Kidney (tissue), 14 donors: Measurements from ENCODE around the gene PLAGL1. TPM values are rescaled to one million over a fixed set of nuclear protein-coding genes. Genes with fewer than 3 reads are reported as not detected.
A peak's percentile ranks its signal among the peaks of the same experiment; 100 is the strongest.

Experiments
- DNase-seq, 5 donors: peaks; one replicate each; pipeline ENCODE4 v3.0.0-alpha.2; 2013 to 2020
- FAIRE-seq: peaks from 2 replicates; lab custom pipeline; 2012; peaks lifted over from hg19 to GRCh38; lab: Jason Lieb, UNC
- H3K27ac ChIP-seq, 2 donors: one replicate each; pipeline ENCODE4 v1.7.0; 2013; ENCODE audit warnings: low read depth in 2 of 2, low read length in 2 of 2, inconsistent platforms in 1 of 2
- H3K27me3 ChIP-seq: one replicate; pipeline ENCODE4 v1.7.1; 2013; ENCODE audit warnings: low read length, inconsistent platforms; ENCODE audit not compliant: control insufficient read depth, insufficient read depth
- H3K36me3 ChIP-seq, 3 donors: one replicate each; pipeline versions ENCODE4 v1.7.0 to v1.7.1; 2013; ENCODE audit warnings: low read length in 3 of 3, control low read depth in 1 of 3, inconsistent platforms in 1 of 3; ENCODE audit not compliant: insufficient read depth in 3 of 3, control insufficient read depth in 2 of 3
- H3K4me1 ChIP-seq, 3 donors: one replicate each; pipeline versions ENCODE4 v1.7.0 to v1.7.1; 2013; ENCODE audit warnings: low read length in 3 of 3, inconsistent platforms in 1 of 3, low read depth in 1 of 3; ENCODE audit not compliant: control insufficient read depth in 2 of 3, insufficient read depth in 2 of 3
- H3K4me3 ChIP-seq, 3 donors: one replicate each; pipeline versions ENCODE4 v1.7.0 to v1.8.1; 2013; ENCODE audit warnings: low read length in 3 of 3, control low read depth in 1 of 3, inconsistent platforms in 1 of 3
- H3K9ac ChIP-seq, 3 donors: one replicate each; pipeline versions ENCODE4 v1.7.0 to v1.7.1; 2013; ENCODE audit warnings: low read length in 3 of 3, control low read depth in 1 of 3, inconsistent platforms in 1 of 3
- H3K9me3 ChIP-seq, 3 donors: one replicate each; pipeline versions ENCODE4 v1.7.0 to v1.7.1; 2013; ENCODE audit warnings: low read length in 3 of 3, control low read depth in 1 of 3, inconsistent platforms in 1 of 3; ENCODE audit not compliant: control insufficient read depth in 2 of 3, insufficient read depth in 1 of 3
- intact Hi-C: fragments of 100-400 bp; cut with DNase I; formaldehyde crosslinking; loops from one replicate; pipeline ENCODE4 v1.11.1; 2022
- polyA plus RNA-seq: library from polyadenylated mRNA; stranded (reverse); fragments of 350-450 nt; fragmentation: Illumina TruSeq; extraction: RNeasy Lipid Tissue Mini Kit (QIAGEN cat#74804); gene quantifications from one replicate; pipeline ENCODE4 v1.2.3, GENCODE V29; 2014; ENCODE audit warnings: low read depth, low replicate concordance; ENCODE audit not compliant: insufficient read depth
- total RNA-seq: library from RNA; stranded (reverse); fragmentation: NEBNext Ultra II Directional; extraction: Animal tissue kit (Norgen Biotek cat#: 25700); gene quantifications from one replicate; pipeline ENCODE4 v1.2.1, GENCODE V29; 2021
- TF ChIP-seq, protein P1 (sequence below): IDR thresholded peaks from 3 replicates; pipeline ENCODE4 v1.5.1; 2012; ENCODE audit warnings: mild to moderate bottlenecking, moderate library complexity, borderline replicate concordance; ENCODE audit not compliant: insufficient read depth; ENCODE audit errors: extremely low read depth
- donor health status: control.
- donor health status: control.
- donor health status: control.
- donor health status: control.
- donor health status: control.
- donor health status: DM: yes; HTN: yes; CAD: no.
- donor health status: Normal renal cell carcinoma (clear cell type).

The PLAGL1 gene
- total and polyA plus RNA-seq, 2 donors from 2014 or later, result 7.1 to 23.6 TPM

DNA sequence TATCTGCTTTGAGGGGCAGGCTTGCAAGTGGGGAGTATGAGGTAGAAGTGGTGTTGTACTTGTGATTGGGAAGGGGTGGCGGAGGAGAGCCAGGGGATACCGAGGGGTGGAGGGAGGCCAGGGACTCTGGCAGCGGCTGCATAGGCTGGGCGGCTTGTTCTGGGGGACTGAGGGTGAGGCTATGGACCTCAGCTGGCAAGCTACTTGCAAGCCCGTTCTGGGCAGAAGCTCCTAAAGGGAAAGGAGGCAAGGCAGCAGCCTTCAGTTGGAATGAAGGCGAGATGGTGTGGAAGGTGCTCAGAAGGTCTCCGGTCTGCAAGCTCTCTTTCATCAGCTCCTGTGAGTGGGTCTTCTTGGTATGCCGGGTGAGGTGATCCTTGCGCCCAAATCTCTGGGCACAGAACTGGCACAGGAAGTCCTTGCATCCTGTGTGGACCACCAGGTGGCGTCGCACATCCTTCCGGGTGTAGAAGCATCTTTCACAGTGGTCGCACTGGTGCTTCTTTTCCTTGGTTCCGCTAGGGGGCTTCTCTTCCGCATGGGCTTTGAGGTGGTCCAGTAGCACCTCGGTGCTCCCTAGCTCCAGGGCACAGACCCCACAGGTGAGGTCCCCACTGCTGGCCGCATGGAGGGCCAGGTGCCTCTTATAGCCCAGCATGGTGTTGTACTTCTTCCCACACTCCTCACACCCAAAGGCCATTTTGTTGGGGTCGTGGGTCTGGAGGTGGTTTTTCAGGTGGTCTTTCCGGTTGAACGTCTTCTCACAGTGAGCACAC lies 66.0 kb downstream of the PLAGL1 start:
- H3K4me3 ChIP-seq, result no peak overlapping the region
- intact Hi-C loops, result no loop called here
- H3K9ac ChIP-seq, result no peak overlapping the region
- H3K9me3 ChIP-seq, result peaks cover 0 to 4% (median 0%) of the 10 kb centered on the region in 3 donors
- H3K27me3 ChIP-seq, result no peaks in the 10 kb centered on the region
- no peak for FAIRE-seq
- TF ChIP-seq, protein P1, sequence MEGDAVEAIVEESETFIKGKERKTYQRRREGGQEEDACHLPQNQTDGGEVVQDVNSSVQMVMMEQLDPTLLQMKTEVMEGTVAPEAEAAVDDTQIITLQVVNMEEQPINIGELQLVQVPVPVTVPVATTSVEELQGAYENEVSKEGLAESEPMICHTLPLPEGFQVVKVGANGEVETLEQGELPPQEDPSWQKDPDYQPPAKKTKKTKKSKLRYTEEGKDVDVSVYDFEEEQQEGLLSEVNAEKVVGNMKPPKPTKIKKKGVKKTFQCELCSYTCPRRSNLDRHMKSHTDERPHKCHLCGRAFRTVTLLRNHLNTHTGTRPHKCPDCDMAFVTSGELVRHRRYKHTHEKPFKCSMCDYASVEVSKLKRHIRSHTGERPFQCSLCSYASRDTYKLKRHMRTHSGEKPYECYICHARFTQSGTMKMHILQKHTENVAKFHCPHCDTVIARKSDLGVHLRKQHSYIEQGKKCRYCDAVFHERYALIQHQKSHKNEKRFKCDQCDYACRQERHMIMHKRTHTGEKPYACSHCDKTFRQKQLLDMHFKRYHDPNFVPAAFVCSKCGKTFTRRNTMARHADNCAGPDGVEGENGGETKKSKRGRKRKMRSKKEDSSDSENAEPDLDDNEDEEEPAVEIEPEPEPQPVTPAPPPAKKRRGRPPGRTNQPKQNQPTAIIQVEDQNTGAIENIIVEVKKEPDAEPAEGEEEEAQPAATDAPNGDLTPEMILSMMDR, result peak; percentile 72
- peak; percentile 53 to 75 (median 60) for DNase-seq
- no peaks in the 10 kb centered on the region for H3K4me1 ChIP-seq
- no peak overlapping the region for H3K27ac ChIP-seq
- no peaks in the 10 kb centered on the region for H3K36me3 ChIP-seq

DNA sequence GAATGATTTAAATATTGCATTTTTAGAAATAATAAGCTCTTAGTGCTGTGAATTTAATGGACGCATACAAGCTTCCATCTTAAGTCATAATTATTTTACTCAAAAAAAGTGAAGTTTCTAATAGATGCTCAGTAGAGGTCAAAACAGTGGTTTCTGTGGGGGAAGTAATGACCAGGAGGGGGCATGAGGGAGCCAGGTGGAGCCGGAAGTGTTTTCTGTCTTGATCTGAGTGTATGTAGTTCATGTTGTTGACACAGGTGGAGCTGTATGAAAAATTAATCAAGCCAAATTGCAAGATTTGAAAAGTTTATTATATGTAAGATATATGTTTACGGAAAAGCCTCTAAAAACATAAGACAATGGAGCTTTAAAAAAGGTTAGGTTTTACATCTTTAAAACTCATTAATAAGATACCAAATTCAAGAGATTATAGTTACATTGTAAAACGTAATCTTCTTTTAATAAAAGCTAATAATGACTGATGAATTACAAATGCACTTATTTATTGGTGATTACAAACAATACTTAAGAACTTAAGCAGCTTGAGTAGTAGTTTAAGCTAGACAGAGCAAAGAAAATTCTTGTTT lies 68.0 kb downstream of the PLAGL1 start:
- H3K4me3 ChIP-seq, result no peak overlapping the region
- no peak overlapping the region for H3K9ac ChIP-seq
- H3K9me3 ChIP-seq, result no peaks in the 10 kb centered on the region
- DNase-seq (peak in 4 of 5 donors; percentile 36 to 65 (median 58)), FAIRE-seq (peak; percentile 87)
- TF ChIP-seq, protein P1, result peak; percentile 70
- H3K36me3 ChIP-seq, result no peaks in the 10 kb centered on the region
- H3K27ac ChIP-seq, result no peak overlapping the region
- intact Hi-C loops, result no loop called here
- H3K27me3 ChIP-seq, result no peaks in the 10 kb centered on the region
- no peaks in the 10 kb centered on the region for H3K4me1 ChIP-seq

DNA sequence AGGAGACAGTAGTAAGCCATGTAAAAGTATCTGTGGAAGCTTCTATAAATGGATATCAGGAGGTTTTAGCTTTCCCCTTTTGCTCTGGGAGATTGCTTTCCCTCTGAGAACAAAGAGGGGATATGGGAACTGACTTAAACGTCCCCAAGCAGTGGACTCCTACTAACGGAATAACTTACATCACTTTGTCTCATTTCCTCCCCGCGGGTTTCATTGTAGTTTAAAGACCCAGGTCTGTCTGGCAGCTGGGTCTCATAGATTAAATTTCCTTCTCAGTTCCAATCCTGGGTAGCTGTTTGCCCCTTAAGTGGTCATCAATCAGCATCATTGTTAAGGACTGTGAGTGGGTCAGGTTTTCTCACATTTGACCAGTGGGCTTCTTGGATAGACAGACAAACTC lies 68.7 kb downstream of the PLAGL1 start:
- TF ChIP-seq, protein P1, result no peak
- Histone ChIP-seq H3K36me3 (no peaks in the 10 kb centered on the region), H3K4me3 (no peak overlapping the region), H3K9ac (no peak overlapping the region), H3K9me3 (no peaks in the 10 kb centered on the region), H3K4me1 (no peaks in the 10 kb centered on the region), H3K27me3 (no peaks in the 10 kb centered on the region), H3K27ac (no peak overlapping the region)
- intact Hi-C loops, result no loop called here
- FAIRE-seq (no peak), DNase-seq (peak in 2 of 5 donors; percentile 17 to 32)
